ENCODE results near the gene RAN.
A peak's percentile ranks its signal among the peaks of the same experiment; 100 is the strongest.
"Not testable (repeated sequence)": the region's sequence is repeated elsewhere in the genome, so short reads cannot be mapped to it uniquely, and the experiment has no call there.

Gene RAN

DNA sequence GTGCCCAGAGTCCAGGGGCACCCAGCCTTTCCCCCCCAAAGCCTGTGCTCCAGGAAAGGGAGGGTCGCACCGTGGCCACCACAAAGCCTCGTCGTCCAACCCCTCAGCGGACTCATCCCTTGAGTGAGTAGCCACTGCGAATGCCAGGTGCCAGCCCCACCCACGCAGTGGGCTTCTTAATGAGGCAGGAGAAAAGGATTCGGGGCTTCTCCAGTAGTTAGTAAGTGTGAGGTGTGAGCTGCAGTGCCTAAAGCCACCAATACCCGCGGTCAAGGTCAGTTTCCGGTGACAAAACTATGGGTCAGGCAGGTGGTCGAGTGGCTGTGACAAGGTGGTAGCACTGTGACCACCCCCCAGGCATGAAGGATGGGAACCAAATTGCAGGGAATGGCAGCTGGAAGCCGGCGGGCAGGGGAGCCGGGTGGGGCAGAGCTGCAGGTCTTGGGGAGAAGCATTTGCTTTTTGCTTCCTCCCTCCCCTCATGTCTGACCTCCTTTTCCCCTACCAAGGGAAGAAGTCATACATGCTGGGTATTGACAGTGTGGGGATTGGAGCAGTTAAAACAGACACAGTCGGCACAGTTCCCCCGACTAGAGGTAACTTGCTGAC lies 8.0 kb downstream of the RAN start:
- peak overlapping the region; percentile 57 for H3K4me3 ChIP-seq (ENCODE audit: low read length)
- TF ChIP-seq, protein P1, sequence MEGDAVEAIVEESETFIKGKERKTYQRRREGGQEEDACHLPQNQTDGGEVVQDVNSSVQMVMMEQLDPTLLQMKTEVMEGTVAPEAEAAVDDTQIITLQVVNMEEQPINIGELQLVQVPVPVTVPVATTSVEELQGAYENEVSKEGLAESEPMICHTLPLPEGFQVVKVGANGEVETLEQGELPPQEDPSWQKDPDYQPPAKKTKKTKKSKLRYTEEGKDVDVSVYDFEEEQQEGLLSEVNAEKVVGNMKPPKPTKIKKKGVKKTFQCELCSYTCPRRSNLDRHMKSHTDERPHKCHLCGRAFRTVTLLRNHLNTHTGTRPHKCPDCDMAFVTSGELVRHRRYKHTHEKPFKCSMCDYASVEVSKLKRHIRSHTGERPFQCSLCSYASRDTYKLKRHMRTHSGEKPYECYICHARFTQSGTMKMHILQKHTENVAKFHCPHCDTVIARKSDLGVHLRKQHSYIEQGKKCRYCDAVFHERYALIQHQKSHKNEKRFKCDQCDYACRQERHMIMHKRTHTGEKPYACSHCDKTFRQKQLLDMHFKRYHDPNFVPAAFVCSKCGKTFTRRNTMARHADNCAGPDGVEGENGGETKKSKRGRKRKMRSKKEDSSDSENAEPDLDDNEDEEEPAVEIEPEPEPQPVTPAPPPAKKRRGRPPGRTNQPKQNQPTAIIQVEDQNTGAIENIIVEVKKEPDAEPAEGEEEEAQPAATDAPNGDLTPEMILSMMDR (conservative IDR thresholded peaks at IDR 0.05; ENCODE audit: low read length) = no peak

DNA sequence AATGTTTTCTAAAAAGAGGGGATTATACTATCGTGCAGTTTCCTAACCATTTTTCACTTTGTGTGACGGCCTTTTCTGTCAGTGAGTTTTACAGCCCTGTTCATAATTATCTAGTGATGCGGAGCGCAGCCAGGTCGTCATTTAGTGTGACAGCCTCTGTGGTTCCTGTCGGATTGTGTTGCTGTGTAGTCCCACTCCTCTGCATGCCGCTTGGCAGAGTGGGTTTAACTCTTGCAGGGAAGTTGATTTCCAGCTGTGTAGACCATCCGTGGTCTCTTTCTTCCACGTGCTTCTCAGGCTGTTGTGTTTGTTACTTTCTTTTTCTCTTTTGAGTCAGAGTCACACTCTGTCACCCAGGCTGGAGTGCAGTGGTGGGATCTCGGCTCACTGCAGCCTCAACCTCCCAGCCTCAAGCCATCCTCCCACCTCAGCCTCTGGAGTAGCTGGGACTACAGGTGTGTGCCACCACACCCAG lies 8.6 kb downstream of the RAN start:
- TF ChIP-seq, protein P1 (conservative IDR thresholded peaks at IDR 0.05; ENCODE audit: low read length) = no peak
- H3K4me3 ChIP-seq (ENCODE audit: low read length) = peak overlapping the region; percentile 57
- DNase-seq (ENCODE audit: low read depth) = no peak

More for the DNA sequence above, 8.0 kb downstream of the RAN start:
- DNase-seq (ENCODE audit: low read depth) = no peak

DNA sequence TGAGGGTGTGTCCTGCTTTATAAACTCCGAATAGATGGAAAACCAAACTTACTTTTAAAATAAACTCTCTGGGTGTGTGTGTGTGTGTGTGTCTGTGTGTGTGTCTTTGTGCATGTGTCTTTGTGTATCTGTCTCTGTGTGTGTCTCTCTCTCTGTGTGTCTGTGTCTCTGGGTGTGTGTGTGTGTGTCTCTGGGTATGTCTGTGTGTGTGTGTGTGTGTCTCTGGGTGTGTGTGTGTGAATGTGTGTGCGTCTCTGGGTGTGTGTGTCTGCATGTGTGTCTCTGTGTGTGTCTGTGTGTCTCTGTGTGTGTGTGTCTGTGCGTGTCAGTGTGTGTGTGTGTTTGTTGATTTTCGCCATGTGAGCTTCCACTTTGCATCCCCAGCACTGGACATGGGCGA lies 9.2 kb downstream of the RAN start:
- TF ChIP-seq, protein P1 (conservative IDR thresholded peaks at IDR 0.05; ENCODE audit: low read length) = no peak
- no peak overlapping the region for H3K4me3 ChIP-seq (ENCODE audit: low read length)
- no peak for DNase-seq (ENCODE audit: low read depth)

DNA sequence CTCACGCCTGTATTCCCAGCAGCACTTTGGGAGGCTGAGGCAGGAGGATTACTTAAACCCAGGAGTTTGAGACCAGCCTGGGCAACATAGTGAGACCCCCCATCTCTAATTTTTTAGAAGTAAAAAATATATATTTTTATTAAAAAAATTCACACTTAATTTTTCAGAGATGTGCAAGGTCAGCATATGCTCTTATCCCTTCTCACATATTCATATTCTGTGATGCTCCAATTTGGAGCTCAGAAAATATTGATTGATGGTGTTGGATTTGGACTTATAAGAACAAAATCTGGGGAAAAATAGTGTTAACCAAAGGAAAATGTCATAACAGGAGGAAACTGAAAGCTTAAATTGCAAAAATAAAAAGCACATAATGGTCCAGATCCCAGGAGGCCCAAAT lies 9.7 kb downstream of the RAN start:
- no peak overlapping the region for H3K4me3 ChIP-seq (ENCODE audit: low read length)
- DNase-seq (ENCODE audit: low read depth) = no peak
- TF ChIP-seq, protein P1 (conservative IDR thresholded peaks at IDR 0.05; ENCODE audit: low read length) = no peak

DNA sequence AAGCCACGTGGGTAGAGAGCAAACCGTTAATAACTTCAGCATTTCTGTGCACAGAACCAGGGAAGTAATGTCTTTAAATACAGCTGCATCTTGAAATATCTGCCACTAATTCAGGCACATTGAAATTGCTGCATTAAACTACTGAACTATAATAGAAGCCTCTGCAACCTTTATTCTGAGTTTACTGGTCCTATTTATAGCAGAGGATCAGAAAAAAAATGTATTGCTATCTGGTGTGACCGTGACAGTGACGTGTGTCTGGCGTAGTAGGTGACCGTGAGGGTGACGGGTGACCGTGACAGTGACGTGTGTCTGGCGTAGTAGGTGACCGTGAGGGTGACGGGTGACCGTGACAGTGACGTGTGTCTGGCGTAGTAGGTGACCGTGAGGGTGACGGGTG lies 15.3 kb downstream of the RAN start:
- DNase-seq (ENCODE audit: low read depth); H3K4me3 ChIP-seq (ENCODE audit: low read length): not testable (repeated sequence)

DNA sequence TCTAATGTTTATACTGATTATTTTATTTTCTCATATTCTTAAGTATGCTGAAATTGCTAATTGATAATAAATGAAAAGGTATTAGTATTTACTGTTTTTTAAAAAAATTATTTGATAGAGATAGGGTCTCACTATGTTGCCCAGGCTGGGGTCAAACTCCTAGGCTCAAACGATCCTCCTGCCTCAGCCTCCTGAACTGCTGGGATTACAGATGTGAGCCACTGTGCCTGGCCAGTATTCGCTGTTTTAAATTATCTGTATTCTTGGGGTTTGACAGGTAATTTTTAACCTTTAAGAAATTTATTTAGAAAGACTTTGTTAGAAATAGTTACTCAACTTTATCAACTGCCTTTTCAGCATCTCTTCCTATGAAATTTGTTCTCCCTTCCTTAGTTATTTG lies 32.2 kb downstream of the RAN start:
- H3K4me3 ChIP-seq (ENCODE audit: low read length) = no peak overlapping the region
- TF ChIP-seq, protein P1 (conservative IDR thresholded peaks at IDR 0.05; ENCODE audit: low read length) = no peak
- no peak for DNase-seq (ENCODE audit: low read depth)

DNA sequence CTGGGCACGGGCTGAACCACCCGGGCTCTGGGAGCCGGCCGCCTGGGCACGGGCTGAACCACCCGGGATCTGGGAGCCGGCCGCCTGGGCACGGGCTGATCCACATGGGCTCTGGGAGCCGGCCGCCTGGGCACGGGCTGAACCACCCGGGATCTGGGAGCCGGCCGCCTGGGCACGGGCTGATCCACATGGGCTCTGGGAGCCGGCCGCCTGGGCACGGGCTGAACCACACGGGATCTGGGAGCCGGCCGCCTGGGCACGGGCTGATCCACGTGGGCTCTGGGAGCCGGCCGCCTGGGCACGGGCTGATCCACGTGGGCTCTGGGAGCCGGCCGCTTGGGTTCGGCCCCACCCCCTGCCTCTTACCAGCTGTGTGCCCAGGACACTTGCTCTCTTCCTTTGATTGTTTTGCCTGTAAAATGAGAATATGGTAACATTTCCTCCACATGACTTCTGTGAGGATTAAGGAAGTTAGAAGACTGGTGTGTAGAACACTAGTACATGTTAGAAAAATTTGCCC lies 33.1 kb downstream of the RAN start:
- not testable (repeated sequence) for H3K4me3 ChIP-seq (ENCODE audit: low read length); DNase-seq (ENCODE audit: low read depth)

DNA sequence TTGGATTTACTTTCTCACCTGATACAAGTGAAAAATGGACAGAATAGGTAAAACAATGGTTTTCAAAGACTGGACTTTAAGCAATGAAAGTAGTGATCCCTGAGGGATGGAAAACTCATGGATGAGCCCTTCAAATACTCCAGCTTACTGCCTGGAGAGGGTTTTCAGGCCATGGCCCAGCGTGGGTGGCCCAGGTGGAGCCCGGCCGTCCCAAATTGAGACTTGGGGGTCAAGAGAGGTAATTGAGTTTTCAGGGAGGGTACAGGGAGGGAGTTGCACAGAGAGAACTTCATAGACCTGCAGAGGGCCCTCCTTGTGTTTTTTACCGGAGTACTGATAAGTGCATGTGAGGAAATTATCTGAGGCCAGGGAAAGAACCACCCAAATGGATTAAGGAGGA lies 37.2 kb downstream of the RAN start:
- TF ChIP-seq, protein P1 (conservative IDR thresholded peaks at IDR 0.05; ENCODE audit: low read length) = no peak
- no peak for DNase-seq (ENCODE audit: low read depth)
- no peak overlapping the region for H3K4me3 ChIP-seq (ENCODE audit: low read length)
